Stimulated activated CD4-positive, alpha-beta T cell treated with anti-CD3 and anti-CD28 coated beads, Interleukin-15, amount 100 ng/mL, for 24 hours (primary cell): ENCODE data around the gene MST1R.
"Not testable (repeated sequence)": the region's sequence is repeated elsewhere in the genome, so short reads cannot be mapped to it uniquely, and the experiment has no call there.

ENCODE experiments used
- DNase-seq: peaks from one replicate; pipeline ENCODE4 v3.0.0-alpha.2; 2020

The MST1R gene

DNA sequence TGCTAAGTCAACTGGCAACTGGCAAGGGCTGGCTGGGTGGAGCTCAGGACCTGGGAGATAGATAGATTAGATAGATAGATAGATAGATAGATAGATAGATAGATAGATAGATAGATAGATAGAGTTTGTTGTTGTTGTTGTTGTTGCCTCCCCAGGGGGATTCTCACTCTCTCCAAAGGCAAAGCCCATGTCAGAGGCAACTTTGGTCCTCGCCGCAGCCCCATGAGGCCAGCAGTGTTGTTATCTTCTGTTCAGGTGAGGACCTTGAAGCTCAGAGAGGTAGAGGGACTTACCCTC, 7.4 kb upstream of the MST1R start:
- DNase-seq = no peak

- no peak for DNase-seq
These were observed 6.9 kb upstream of the MST1R start for GRCh38 chr3:49910409-49911123.

GRCh38 chr3:49908373-49909199, 4.9 kb upstream of the MST1R start:
- no peak for DNase-seq

DNA sequence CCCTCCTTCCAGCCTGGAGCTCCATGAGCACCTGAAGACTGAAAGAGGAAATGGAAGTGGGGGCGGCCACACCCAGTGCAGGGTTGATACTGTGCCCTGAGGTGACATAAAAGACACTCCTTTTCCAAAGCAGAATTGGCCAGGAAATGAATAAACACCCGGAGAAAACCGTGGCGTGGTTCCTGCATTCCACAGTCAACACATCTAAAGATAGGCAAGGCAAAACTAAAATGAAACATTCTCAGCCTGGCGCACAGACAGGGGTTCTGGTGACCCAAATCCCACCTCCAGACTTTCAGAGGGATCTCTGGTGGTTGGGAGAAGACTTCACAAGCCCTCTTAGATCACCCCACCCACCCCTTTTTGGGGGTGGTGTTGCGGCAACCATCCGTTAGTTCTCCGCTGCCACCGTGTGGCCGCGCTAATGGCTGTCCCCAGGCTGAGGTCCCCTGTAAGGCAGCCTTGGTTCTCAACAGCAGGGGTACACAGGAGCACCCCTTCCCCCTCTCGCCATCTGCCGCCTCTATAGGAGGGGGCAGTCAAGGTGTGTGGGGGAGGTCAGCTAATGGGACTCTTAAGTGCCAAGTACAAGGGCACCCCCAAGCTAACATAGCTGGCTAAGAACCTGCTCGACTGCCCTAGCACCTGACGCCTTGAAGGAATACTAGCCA, 2.5 kb upstream of the MST1R start:
- peak; percentile 68 for DNase-seq

DNA sequence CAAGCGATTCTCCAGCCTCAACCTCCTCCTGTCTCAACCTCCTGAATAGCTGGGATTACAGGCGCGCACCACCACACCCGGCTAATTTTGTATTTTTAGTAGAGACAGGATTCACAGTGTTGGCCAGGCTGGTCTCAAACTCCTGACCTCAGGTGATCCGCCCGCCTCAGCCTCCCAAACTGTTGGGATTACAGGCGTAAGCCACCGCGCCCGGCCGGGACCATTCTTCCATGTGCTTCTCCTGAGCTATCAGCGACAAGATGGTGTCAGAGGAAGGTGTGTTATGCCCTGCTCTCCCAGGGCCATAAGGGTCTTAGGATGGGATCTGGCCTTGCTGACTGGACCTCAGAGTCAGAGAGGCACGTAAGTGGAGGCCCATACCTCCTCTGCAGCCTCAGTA, 775 bp upstream of the MST1R start:
- DNase-seq = not testable (repeated sequence)

DNA sequence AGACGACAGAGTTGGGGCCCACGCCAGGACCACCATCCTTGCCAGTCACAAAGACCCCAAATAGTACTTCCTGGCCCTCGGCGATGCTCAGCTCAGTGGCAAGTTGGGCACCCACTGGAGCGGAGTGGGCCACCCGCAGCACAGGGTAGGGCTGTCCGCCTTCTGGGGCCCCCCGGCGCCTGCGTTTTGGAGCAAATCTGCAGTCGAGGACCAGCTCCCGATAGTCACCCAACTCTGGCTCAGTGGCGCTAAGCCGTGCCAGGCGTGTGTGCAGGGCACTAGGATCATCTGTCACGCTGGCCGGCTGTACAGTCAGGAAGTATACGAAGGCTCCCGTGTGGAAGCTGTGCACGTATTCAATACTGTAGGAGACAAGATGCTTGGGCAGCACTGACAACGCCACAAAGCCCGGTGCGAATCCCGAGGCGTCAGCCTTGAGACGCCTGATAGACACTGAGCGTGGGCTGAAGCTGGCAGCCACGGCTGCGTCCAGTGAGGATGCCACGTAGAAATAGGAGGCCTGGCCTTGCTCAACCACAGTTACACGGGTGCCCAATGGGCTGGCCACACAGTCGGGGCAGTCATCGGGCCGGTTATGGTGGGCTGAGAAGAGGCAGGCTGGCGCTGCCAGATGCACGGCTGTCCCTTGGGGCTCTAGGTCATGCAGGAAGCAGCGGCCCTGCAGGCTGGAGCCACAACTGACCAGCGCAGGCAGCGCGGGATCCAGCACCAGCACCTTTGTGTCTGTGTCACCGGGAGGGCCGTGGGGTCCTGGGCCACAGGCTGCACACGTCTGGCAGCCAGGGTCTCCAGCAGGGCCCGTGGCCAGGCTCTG, 945 bp downstream of the MST1R start:
- DNase-seq = no peak

- no peak for DNase-seq
These were observed 2.0 kb downstream of the MST1R start for GRCh38 chr3:49901366-49902339.

GRCh38 chr3:49900491-49901153, 3.1 kb downstream of the MST1R start:
- no peak for DNase-seq

DNA sequence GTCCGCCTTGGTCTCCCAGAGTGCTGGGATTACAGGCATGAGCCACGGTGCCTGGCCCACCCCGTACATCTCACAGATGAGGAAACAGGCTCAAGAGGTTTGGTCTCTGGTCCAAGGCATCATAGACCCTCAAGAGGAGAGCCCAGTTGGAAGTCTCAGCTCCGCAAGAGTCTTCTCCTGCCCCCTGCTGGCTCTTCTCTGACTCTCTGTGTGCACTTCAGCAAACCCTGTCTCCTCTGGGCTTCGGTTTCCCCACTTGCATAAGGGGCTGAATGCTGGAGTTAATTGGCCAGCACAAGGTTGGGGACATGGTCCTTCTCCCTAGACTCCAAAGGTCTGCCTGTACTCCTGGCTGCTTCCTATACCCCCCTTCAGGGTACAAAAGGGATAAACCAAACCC, 3.9 kb downstream of the MST1R start:
- DNase-seq = peak; percentile 23

DNA sequence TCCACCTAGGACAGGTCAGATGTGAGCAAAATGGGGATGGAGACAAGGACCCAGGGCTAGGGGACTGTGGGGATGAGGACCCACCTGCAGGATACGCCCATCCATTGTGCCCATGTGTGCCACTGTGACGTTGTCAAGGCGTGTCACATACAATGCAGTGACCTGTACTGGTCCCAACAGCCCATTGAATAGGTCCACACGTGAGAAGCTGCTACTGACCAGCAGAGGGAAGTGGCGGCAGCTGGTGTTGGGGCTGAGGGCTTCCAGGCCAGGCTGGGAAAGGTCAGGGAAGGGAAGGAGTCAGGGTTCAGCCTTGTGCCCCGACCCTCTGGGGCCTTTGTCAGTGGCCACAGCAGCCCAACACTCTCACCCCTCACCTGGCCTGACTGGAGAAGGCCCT, 4.7 kb downstream of the MST1R start:
- DNase-seq = no peak

DNA sequence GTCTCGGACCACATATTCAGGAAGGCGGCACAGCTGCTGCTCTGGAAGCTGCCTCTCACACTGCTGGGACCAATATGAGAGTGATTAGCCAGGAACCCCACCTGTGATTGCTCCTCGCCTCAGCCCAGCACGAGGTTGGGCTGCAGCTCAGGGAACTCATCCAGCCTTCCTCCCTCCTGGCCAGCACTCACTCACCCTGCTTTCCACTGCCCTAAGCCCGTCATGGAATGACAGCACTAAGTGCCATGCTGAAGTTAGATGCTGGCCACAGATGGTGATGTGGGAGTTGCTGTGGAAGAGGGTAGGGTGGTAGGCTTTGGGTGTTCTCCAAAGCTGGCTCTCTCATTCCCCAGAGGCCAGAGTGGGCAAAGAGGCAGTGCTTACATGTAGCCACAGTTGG, 7.3 kb downstream of the MST1R start:
- no peak for DNase-seq

GRCh38 chr3:49895791-49896190, 7.9 kb downstream of the MST1R start:
- DNase-seq = no peak

DNA sequence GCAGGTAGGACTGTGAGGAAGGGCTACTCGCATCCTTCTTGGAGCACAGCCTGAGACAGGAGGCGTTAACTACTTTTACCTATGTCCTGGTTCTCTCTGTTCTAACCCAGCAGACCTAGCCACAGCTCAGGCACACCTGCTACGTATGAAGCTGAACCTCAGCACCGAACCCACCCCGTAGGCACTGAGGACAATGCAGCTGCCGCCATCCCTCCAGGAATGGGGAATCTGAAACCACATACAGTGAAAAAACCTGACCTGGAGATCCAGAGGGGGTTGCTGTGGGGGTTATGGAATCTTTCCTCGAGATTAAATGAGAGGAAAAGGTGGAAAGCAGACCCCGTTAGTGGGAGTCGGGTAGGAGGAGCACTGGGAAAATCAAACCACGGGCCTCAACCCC, 14.4 kb downstream of the MST1R start:
- no peak for DNase-seq

DNA sequence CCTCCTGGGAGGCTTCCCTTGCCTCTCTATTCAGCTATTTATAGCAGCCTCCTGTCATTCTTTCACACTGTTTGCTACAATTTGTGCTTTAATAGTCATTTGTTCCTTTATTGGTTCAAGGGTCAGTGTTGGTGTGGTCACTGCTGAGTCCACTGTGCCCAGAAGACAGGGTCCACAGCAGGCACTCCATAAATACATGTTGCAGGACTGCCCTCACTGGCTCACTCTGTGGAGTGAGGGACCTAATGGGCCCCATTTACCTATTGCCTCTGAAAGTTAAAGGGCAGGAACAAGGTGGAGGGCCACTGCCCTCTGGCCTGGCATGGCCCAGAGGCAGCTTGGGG, 16.8 kb downstream of the MST1R start:
- DNase-seq = no peak

DNA sequence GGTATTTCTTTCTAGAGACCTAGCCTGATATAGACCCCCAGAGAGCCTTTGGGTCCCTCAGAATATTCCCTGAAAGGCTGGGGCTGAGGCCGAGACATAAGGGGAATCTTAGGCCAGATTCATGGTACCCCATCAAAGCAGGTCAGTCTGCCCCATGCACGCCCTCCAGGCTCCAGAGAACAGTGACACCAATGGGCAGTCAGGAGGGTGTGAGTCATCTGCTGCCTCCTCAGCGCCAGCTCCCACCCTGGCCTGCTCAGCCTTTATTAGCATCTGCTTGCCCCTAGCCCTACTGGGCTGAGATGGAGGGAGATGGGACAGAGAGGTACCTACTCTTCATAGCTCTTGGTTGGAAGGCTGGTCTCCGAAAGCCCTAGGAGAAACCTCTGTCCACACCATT, 19.7 kb downstream of the MST1R start:
- no peak for DNase-seq

DNA sequence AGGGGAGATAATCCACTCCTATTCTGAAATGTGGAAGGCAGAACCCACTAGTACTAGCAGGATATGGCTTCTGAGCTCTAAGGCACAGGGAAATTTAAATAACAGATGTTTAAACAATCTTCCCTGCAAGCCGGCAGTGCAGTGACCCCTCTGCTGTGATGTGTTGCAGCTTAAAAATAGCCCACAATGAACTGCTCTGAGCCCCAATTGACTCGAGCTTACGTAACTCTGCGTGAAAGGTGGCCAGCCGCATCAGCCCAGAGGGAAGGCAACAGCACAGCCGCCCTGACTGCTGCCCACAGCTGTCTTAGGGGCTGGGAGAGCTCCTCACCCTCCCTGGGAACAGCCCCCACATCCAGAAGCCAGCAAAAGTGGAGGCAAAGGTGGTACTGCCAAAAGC, 21.5 kb downstream of the MST1R start:
- DNase-seq = no peak

DNA sequence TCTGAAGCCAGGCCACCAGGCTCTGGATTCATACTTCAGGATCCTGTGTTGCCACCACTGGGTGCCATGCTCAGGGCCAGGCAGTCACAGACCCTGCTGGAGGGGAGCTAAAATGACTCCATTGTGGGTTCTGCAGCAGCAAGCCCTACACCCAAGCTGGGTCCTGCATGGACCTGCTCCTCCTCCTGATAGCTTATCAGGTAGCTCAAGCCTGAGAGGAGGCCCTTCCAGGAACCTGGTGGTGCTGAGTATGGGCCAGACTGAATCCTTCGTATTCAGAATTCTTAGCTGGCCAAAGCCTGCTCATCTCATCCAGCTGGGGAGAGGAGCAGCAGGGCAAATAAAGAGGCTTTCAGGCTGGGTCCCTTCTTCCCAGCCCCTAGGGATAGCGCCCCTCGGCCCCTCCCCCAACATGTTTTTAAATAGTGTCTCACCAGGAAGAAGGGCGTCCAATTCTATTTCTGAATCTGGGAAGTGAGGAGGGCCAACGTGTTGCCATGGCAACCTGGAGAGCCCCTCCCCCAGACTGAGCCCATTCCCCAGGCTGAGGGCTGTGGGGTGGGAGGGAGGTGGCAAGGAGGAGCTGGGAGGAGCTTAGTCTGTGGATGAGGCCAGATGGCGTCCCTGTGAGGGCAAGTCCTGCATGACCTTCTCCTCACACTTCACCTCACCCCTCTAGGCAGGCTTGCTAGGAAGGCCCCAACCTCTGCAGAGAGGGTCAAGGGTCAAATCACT, 22.9 kb downstream of the MST1R start:
- no peak for DNase-seq

DNA sequence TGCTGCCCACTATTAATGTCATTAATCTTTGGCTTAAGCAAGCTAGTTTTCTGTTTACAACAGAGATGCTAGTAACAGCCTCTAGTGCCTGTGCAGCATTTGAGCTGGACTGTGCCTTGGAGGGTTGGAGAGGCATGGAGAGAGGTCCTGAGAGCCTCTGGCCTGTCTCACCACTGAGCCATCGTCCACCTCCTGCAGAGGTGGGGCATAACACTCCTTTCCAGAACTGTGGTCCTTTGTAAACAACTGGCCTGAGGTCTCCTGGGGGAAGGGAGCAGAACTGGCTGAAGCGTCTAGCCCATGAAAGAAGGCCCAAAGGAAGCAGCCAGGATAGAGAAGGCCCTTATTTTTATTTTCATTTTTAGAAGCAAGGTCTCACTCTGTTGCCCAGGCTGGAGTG, 24.0 kb downstream of the MST1R start:
- no peak for DNase-seq

DNA sequence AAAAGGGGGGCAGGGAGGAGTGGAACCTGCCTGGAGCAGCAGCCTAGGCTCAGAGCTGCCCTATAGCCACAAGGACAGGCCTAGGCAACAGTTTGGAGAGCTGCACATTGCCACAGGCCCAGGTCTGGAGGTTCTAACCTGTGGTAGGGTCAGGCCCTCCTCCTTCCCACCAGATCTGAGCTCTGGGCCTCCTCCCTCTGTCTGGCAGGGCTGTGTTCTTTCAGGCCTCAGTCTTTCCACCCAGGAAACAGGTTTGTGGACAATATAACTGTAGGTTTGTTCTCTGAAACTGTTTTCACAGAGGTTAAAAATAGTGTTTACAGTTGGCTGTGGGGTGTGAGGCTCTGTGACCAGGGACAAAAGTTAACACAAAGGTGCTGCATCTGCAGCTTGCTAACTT, 25.0 kb downstream of the MST1R start:
- no peak for DNase-seq

DNA sequence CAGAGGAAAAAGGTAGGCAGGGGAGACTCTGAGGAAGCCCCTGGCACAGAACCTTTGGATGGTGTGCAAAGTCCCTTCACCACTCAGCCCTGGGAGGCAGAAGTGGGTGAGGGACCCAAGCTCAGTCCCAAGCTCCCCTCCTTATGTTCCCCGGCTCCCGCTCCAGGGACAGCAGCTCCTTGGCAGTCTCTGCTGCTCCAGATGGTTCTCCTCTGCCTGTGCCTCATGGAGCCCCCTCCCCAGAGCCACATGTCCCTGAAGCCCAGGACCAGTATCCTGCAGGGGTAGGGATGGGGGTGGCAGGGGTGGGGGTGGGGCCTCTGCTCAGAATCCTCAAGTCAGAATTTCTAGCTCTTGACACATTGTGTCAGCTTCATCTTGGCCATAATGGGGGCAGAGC, 26.0 kb downstream of the MST1R start:
- no peak for DNase-seq

GRCh38 chr3:49876567-49876966, 27.1 kb downstream of the MST1R start:
- no peak for DNase-seq
